Gastrocnemius medialis (tissue), 4 donors: ENCODE results near the gene MRPL49.

ENCODE experiments used
- POLR2A ChIP-seq, 2 donors: fragments of 450-650 bp; IDR thresholded peaks; one replicate each; pipeline ENCODE4 v1.6.1; 2017; ENCODE audit warnings: antibody characterized with exemption in 2 of 2, mild to moderate bottlenecking in 2 of 2, moderate library complexity in 2 of 2
- TF ChIP-seq, protein P1 (sequence below), 5 experiments: fragments of 450-650 bp in 3 of 5; fragments of 200-600 bp in 2 of 5; sonication (generic) in 2 of 5; IDR thresholded peaks in 4 of 5; conservative IDR thresholded peaks in 1 of 5; 1 replicate in 4 of 5; 2 replicates in 1 of 5; pipeline ENCODE4 v1.5.1; 2016 to 2019; ENCODE audit warnings: antibody characterized with exemption in 5 of 5, mild to moderate bottlenecking in 3 of 5, moderate library complexity in 3 of 5

DNA sequence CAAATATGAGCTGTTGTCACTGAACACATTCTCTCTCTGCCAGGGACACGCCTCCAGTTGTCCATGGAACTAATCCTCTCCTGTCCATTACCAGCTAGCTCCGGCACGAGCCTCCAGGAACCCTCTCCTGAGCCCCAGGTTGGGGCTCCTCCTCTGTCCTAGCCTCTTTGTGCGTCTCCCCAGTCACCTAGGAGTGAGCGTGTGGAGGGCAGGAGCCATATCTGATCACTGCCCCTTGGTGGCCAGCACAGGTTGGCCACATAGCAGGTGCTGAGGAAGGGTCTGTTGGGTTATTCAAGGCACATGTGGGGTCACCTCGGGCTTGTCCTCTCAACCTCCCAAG is 9.7 kb downstream of the MRPL49 start:
- TF ChIP-seq, protein P1, sequence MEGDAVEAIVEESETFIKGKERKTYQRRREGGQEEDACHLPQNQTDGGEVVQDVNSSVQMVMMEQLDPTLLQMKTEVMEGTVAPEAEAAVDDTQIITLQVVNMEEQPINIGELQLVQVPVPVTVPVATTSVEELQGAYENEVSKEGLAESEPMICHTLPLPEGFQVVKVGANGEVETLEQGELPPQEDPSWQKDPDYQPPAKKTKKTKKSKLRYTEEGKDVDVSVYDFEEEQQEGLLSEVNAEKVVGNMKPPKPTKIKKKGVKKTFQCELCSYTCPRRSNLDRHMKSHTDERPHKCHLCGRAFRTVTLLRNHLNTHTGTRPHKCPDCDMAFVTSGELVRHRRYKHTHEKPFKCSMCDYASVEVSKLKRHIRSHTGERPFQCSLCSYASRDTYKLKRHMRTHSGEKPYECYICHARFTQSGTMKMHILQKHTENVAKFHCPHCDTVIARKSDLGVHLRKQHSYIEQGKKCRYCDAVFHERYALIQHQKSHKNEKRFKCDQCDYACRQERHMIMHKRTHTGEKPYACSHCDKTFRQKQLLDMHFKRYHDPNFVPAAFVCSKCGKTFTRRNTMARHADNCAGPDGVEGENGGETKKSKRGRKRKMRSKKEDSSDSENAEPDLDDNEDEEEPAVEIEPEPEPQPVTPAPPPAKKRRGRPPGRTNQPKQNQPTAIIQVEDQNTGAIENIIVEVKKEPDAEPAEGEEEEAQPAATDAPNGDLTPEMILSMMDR (IDR thresholded peaks at IDR 0.05 in 4 of 5, conservative IDR thresholded peaks at IDR 0.05 in 1 of 5) = no peak
- no peak for TF ChIP-seq POLR2A (IDR thresholded peaks at IDR 0.05)
